GM21786 (cell line): Measurements from ENCODE around the gene LCLAT1.
"Not testable (repeated sequence)": the region's sequence is repeated elsewhere in the genome, so short reads cannot be mapped to it uniquely, and the experiment has no call there.

ENCODE experiments used
- ATAC-seq: cut with Tn5 transposase; IDR thresholded peaks from one replicate; pipeline ENCODE4 v1.9.1; 2021; ENCODE audit not compliant: unreplicated experiment

LCLAT1 gene

DNA sequence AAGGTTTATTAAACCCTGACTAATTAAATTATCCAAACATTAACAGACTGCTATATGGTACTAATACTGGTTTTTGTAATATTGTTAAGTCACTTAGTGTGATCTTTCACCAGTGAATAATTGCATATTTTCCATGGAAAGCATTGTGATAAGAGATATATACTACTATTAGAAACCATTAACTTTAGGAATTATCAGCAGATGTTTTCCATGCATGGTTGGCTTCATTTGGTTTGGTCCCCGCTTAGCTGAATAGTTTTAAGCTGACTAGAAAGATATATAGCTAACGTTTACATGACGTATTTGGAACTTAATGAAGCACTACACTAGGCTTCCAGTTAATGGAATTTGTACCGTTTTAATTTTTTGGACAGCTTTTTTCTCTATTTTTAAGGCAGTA, 37.9 kb downstream of the LCLAT1 start:
- no peak for ATAC-seq

GRCh38 chr2:30486655-30487054, 39.6 kb downstream of the LCLAT1 start:
- ATAC-seq: no peak

DNA sequence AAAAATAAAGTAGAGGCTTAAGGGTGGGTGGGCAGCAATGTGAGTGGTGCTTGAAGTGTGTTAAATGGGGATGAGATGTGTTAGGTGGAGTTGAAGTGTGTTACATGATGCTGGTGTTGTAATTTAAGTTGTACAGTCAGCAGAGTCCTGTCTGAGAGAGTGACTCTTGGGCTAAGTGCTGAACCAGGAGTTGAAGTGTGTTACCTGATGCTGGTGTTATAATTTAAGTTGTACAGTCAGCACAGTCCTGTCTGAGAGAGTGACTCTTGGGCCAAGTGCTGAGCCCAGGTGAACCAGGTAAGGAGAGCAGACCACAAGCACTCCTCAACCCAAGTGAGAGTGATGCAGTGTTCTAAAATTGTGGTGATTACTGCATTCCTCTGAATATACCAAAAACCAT, 40.6 kb downstream of the LCLAT1 start:
- ATAC-seq: no peak

DNA sequence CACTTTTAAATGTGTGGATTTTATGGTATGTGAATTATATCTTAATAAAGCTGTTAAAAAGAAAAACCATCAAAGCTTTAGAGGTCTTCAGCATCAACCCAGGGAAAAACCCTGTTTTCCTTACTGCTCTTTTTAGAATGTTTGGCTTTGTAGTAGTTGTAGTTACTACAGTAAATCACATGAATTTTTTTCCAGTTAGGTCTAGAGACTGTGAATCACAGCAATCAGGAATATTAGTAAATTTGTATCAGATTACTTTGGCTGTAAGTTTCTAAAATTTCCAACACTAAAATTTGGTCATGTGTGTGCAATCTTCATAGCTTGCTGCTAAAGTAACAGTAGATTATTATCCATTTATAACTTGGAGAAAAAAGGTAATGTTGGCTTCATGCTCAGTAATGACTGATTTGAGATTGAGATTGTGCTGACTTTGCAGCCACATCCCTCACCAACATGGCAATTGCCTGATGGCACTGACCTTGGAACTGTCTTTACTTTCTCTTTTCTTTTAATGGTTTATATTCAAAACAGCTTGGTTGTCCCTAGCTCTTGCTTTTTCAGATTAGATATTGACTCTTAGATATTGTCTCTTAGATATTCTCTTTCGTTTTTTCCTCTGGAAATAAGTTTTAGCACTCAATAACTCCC, 41.1 kb downstream of the LCLAT1 start:
- ATAC-seq: no peak

- ATAC-seq: no peak
Measured at GRCh38 chr2:30491225-30491624, 44.2 kb downstream of the LCLAT1 start.

DNA sequence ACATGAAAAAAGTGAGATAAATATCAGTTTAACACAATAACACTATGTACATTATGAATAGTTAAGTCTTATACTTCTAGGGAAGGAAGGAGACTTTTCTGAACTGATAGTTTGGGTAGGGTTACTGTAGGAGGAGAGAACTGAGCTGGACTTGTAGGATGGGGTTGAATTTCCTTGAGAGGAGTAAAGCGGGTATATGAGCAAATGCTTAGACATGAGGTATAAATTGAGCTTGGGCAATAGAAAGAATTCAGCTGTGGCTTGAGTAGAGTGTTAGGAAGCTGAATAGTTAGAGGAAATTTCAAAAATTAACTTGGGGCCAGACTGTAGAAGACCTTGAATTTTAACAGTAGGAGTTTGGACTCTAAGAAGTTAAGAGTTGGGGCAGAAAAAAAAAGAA, 45.1 kb downstream of the LCLAT1 start:
- ATAC-seq: no peak

GRCh38 chr2:30492619-30493018, 45.6 kb downstream of the LCLAT1 start:
- ATAC-seq: no peak

- no peak for ATAC-seq
Measured at GRCh38 chr2:30493440-30493839, 46.4 kb downstream of the LCLAT1 start.

GRCh38 chr2:30495896-30496295, 48.9 kb downstream of the LCLAT1 start:
- not testable (repeated sequence) for ATAC-seq

DNA sequence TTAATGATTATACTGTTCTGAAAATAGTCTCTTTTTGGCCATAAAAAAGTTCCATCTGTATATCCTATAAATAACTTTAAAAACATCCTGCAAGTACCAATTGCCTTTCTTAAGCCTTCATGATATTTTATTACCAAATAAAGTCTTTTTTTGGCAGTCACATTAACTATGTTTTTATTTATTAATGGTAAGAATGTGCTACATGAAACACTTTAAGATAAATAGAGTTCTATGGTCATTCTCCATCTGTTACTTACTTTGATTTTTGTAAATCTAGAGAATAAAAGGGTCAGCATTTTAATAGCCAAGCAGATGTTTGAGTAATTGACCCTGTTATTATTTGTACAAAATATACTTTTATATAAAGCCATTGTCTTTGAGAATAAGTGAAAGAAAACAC, 52.6 kb downstream of the LCLAT1 start:
- no peak for ATAC-seq

GRCh38 chr2:30500699-30501098, 53.7 kb downstream of the LCLAT1 start:
- no peak for ATAC-seq

GRCh38 chr2:30502310-30502709, 55.3 kb downstream of the LCLAT1 start:
- ATAC-seq: no peak

DNA sequence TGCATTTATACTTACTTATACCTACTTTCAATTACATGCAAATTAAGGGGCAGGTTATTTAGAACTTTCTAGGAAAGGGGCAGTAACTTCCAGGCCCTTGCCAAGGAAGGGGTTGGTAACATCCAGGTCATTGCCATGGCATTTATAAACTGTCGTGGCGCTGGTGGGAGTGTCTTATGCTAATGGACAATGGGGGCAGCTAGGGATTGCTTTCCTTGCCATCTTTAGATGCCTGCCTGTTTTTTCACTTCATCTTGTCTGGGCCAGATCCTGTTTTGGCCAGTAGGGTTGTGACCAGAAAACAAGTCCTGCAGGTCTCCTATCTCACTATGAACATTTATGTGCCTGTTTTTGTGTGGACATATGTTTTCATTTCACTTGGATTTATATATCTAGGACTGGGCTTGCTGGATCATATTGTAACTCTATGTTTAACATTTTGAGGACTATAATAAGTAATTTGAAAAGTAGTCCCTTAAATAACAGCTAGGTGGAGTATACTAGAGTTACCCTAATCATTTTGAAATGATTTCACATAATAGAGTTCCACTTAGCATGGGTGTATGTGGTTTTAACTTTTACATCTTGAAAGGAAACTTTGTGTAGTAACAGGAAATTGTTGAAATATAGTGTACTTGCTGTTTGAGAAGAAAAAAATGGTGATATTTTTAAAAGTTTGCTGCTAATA, 56.1 kb downstream of the LCLAT1 start:
- no peak for ATAC-seq

DNA sequence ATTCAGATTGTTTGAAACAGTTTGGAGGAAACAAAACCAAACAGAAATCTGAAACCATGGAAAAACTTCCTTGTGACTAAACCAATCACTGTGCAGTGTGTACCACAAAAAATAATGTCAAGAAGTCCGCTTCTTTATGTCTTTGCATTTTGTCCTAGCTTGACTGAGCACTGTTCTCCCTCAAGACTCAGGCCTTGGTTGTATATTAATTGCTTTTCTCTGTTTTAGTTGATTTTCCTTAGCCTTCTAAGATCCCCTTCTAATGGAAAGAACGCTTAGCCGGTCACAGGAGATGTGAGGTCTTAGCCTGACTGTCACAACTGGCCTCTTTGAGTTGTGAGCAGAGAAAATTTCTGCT, 56.6 kb downstream of the LCLAT1 start:
- ATAC-seq: no peak

GRCh38 chr2:30504731-30505130, 57.7 kb downstream of the LCLAT1 start:
- ATAC-seq: no peak

- no peak for ATAC-seq
Measured at GRCh38 chr2:30505500-30506180, 58.6 kb downstream of the LCLAT1 start.

DNA sequence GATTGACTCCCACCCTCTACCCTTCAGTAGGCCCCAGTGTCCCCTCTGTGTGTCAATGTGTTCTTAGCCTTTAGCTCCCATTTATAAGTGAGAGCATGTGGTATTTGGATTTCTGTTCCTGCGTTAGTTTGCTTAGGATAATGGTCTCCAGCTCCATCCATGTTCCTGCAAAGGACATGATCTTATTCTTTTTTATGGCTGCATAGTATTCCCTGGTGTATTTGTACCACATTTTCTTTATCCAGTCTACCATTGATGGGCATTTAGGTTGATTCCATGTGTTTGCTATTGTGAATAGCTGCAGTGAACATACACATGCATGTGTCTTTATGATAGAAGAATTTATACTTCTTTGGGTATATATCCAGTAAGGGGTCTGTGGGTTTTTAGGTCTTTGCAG, 60.4 kb downstream of the LCLAT1 start:
- ATAC-seq: not testable (repeated sequence)

- no peak for ATAC-seq
Measured at GRCh38 chr2:30509716-30510115, 62.7 kb downstream of the LCLAT1 start.

GRCh38 chr2:30510409-30510808, 63.4 kb downstream of the LCLAT1 start:
- no peak for ATAC-seq

- no peak for ATAC-seq
Measured at GRCh38 chr2:30511122-30512083, 64.4 kb downstream of the LCLAT1 start.

GRCh38 chr2:30512243-30512886, 65.3 kb downstream of the LCLAT1 start:
- no peak for ATAC-seq
